SJSA1 (cell line): Measurements from ENCODE around the gene GRIK4. TPM values are rescaled to one million over a fixed set of nuclear protein-coding genes. Genes with fewer than 3 reads are reported as not detected.

ENCODE experiments used
- DNase-seq, 2 experiments: peaks; one replicate each; pipeline ENCODE4 v3.0.0-alpha.2; 2015 to 2020; ENCODE audit warnings: low spot score in 2 of 2, low read depth in 1 of 2
- H3K27ac ChIP-seq: fragments of 250-450 bp; sonication (Bioruptor Pico); 2 replicates; pipeline ENCODE4 v1.5.1; 2020; ENCODE audit warnings: mild to moderate bottlenecking, moderate library complexity
- H3K27me3 ChIP-seq: fragments of 250-450 bp; sonication (Bioruptor Pico); replicated peaks from 2 replicates; pipeline ENCODE4 v1.5.1; 2020; ENCODE audit warnings: mild to moderate bottlenecking, moderate library complexity
- H3K36me3 ChIP-seq: fragments of 250-450 bp; sonication (Bioruptor Pico); 2 replicates; pipeline ENCODE4 v1.5.1; 2020; ENCODE audit warnings: mild to moderate bottlenecking
- H3K4me1 ChIP-seq: fragments of 250-450 bp; sonication (Bioruptor Pico); replicated peaks from 2 replicates; pipeline ENCODE4 v1.6.1; 2021; ENCODE audit warnings: mild to moderate bottlenecking
- H3K4me3 ChIP-seq: fragments of 250-450 bp; sonication (Bioruptor Pico); 2 replicates; pipeline ENCODE4 v1.5.1; 2020; ENCODE audit warnings: mild to moderate bottlenecking
- H3K9me3 ChIP-seq: fragments of 250-450 bp; sonication (Bioruptor Pico); replicated peaks from 2 replicates; pipeline ENCODE4 v1.5.1; 2020; ENCODE audit warnings: mild to moderate bottlenecking
- total RNA-seq: library from RNA; depleted of rRNA; stranded (reverse); fragments of >200 nt; shearing (Covaris generic); gene quantifications from 2 replicates; pipeline ENCODE4 v1.2.3, GENCODE V29; 2014

GRIK4 gene
- total RNA-seq, 1 experiment from 2014 or later: not detected

DNA sequence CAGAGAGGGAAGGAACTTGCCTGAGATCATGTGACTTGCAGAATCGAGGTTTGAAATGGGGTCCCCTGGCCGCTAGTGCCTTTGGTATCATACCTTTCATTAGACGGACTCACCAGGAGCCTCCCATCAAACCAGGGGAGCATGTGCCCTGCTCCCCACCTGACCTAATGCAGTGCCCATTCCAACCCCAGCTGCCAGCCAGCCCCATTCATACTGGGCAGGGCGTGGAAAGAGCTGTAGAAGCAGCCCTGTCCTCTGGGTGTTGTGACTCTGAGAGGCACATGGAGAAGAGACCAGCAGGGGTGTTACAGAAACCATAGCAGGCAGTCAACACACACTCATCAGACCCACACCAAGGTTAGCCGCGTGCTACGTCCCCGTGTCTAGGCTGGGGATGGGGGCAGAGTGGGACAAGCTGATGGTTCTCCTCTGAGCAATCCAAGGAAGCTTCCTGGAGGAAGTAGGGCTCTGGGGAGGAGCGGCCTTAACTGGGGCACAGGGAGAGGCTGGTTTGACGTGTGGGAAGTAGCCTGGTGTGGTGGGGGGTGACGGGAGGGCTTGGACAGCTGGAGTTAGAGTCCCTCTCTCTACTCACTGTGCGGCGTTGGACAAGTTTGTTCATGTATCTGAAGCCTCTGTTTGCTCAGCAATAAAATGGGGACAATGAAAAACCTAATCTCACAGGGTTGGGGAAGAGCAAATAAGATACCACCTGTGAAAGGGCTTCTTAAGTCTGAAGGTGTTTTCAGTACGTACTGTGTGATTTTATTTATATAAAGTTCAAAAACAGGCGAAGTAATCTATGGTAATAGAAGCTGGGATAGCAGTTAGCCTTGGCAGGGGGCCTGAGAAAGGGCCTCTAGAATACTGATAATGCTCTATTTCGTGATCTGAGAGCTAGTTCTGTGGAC lies 14.0 kb downstream of the GRIK4 start:
- no peak for DNase-seq
- Histone ChIP-seq H3K9me3 (no peaks in the 10 kb centered on the region), H3K27ac (no peak overlapping the region), H3K4me3 (no peak overlapping the region), H3K27me3 (no peaks in the 10 kb centered on the region), H3K36me3 (no peaks in the 10 kb centered on the region), H3K4me1 (no peaks in the 10 kb centered on the region)

DNA sequence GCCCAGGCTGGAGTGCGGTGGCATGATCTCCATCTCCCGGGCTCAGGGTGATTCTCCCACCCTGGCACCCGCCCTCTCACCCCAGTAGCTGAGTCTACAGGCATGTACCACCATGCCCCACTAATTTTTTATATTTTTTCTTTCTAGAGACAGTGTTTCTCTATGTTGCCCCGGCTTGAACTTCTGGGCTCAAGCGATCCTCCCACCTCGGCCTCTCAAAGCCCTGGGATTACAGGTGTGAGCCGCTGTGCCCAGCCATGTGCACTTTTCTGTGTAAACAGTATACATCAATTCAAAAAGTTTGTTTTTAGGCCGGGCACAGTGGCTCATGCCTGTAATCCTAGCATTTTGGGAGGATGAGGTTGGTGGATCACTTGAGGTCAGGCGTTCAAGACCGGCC lies 14.7 kb downstream of the GRIK4 start:
- H3K27ac ChIP-seq: no peak overlapping the region
- no peaks in the 10 kb centered on the region for H3K27me3 ChIP-seq
- H3K9me3 ChIP-seq: no peaks in the 10 kb centered on the region
- H3K36me3 ChIP-seq: no peaks in the 10 kb centered on the region
- no peak overlapping the region for H3K4me3 ChIP-seq
- no peak for DNase-seq
- no peaks in the 10 kb centered on the region for H3K4me1 ChIP-seq

DNA sequence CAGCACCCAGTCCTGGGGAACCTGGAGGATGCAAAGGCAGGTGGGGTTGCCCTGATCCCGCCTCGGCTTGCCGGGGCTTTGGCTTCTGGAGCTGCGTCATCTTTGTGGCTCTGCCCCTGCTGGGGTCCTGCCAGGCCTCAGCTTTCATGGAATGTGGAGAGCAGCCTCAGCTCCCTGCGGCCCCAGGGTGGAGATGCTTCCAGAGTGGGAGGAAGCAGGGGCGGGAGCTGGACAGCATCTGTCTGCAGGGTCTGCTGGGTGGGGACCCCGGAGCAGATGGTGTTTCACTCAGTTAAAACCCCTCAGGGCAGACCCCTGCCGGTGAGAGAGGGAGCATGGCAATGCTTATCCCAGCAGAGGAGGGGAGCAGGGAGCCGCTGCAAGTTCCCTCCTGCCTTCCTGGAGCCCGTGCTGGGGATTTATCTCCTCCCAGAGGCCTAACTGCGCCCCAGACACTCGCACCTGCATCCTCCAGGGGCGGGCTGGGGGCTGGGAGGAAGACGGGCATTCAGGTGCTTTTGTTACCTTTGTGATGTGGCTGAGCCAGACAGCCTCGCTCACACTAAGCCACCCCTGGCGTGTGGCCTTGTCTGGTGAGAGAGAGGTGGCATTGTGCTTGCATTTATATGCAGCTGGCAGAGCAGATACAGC lies 15.7 kb downstream of the GRIK4 start:
- no peak for DNase-seq
- no peaks in the 10 kb centered on the region for H3K27me3 ChIP-seq
- no peaks in the 10 kb centered on the region for H3K4me1 ChIP-seq
- no peak overlapping the region for H3K4me3 ChIP-seq
- H3K27ac ChIP-seq: no peak overlapping the region
- no peaks in the 10 kb centered on the region for H3K36me3 ChIP-seq
- H3K9me3 ChIP-seq: no peaks in the 10 kb centered on the region

DNA sequence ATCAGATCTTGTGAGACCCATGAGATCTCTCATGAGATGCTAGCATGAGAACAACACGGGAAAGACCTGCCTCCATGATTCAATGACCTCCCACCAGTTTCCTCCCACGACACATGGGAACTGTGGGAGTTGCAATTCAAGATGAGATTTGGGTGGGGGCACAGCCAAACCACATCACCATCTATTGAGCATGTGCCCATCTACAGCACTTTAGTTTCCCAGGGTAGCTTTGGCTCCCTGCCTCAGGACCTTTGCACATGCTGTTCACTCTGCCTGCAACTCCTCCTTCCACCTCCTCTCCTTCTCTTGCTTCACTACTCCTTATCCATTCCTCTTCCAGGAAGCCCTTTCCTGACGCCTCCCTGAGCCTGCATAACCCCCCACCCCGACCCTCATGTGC lies 17.2 kb downstream of the GRIK4 start:
- no peak overlapping the region for H3K4me3 ChIP-seq
- no peaks in the 10 kb centered on the region for H3K9me3 ChIP-seq
- no peaks in the 10 kb centered on the region for H3K27me3 ChIP-seq
- no peaks in the 10 kb centered on the region for H3K4me1 ChIP-seq
- H3K27ac ChIP-seq: no peak overlapping the region
- H3K36me3 ChIP-seq: no peaks in the 10 kb centered on the region
- DNase-seq: no peak

DNA sequence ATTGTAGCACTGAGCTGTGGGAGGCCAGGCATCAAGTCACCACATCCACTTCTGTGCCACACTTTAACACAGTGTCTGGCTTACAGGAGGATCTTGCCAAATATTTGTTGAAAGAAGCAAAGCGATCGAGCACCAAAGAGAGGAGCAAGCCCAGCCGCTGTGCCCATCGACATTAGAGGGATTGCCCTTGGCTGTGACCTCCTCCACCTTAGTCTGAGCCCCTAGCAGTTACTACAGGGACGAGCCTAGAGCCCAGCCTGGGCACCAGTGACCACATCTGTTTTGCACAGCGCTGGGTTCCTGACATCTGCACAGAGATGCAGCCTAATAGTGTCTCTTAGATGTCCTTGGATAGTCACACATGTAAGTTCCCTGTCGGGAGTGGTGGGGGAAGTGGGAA lies 17.7 kb downstream of the GRIK4 start:
- no peaks in the 10 kb centered on the region for H3K27me3 ChIP-seq

DNA sequence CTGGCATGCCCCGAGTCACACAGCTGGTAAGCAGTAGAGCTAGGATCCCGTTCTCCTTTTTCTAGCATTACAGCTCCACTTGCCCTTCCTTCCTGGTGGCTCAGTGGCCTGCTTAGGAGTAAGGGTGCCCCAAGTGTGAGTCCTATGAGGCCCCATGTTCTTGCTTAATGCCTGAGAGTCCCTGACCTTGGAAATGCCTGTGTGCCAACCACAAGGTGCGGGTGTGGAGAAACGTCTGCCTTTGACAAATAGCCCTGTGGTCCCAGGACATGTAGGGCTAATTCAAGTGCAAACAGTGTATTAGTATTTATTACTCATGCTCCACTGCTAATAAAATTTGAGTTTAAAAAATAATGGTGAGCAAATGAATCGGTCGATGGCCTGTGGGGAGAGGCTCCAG lies 18.4 kb downstream of the GRIK4 start:
- H3K27me3 ChIP-seq: no peaks in the 10 kb centered on the region
- no peaks in the 10 kb centered on the region for H3K36me3 ChIP-seq
- H3K4me3 ChIP-seq: no peak overlapping the region
- H3K9me3 ChIP-seq: no peaks in the 10 kb centered on the region
- H3K4me1 ChIP-seq: no peaks in the 10 kb centered on the region
- H3K27ac ChIP-seq: no peak overlapping the region
- no peak for DNase-seq

More for the DNA sequence above, 17.7 kb downstream of the GRIK4 start:
- DNase-seq: no peak
- no peaks in the 10 kb centered on the region for H3K4me1 ChIP-seq
- no peaks in the 10 kb centered on the region for H3K9me3 ChIP-seq
- H3K4me3 ChIP-seq: no peak overlapping the region
- H3K27ac ChIP-seq: no peak overlapping the region
- H3K36me3 ChIP-seq: no peaks in the 10 kb centered on the region

DNA sequence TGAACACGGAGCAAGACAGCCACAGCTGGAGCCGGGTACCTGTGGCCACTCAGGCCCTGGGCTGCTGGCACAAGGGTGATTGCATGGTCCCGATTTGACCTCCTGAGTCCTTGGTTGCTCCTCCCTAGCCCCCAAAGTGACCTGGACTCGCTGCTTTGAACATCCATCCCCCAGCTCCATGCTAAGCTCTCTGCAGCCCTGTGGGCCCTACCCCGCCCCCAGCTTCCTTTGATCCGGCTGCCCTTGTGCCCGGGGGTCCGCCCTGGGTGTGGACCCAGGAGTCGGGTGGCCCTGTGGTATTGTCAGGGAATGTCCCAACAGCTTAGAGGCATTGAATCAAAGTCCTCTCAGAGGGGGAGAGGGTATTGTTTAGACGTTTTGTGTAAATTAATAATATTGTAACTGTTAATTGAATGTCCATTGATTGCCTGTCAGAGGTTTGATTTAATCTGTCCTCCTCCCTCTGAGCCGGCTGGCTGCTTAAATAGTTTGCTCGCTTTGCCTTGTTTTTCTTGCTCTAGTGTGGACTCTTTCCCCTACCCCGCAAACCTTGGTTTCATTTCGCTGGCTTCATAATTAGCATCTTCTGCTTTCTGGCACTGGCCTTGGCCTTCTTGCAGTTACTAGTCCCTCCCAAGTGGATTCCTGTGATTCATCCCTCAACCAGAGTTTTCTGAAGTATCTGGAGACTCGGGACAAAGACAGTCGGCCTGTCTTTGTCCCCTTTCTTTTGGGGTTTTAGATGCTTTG lies 20.7 kb downstream of the GRIK4 start:
- no peaks in the 10 kb centered on the region for H3K4me1 ChIP-seq
- H3K9me3 ChIP-seq: no peaks in the 10 kb centered on the region
- no peaks in the 10 kb centered on the region for H3K27me3 ChIP-seq
- no peak for DNase-seq
- no peak overlapping the region for H3K27ac ChIP-seq
- no peaks in the 10 kb centered on the region for H3K36me3 ChIP-seq
- no peak overlapping the region for H3K4me3 ChIP-seq

DNA sequence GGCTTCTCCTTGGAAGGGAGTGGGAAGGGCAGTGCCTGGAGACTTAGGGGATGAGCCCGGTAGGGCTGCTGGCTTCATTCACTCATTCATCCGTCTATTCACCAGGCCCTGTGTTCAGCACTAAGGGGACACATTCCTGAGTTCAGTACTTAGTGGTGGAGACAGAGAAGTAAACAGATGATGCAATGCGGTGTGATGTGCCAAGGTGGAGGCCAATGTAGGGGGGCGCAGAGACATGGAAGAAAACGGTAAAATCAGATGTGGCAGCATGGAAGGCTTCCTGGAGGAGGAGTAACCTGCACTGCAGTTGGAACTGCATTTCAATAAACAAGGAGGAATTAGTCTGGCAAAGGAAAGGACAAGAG lies 21.3 kb downstream of the GRIK4 start:
- Histone ChIP-seq H3K27me3 (no peaks in the 10 kb centered on the region), H3K4me1 (no peaks in the 10 kb centered on the region), H3K9me3 (no peaks in the 10 kb centered on the region), H3K27ac (no peak overlapping the region), H3K4me3 (no peak overlapping the region), H3K36me3 (no peaks in the 10 kb centered on the region)
- peak in 1 of 2 experiments; percentile 7 for DNase-seq

DNA sequence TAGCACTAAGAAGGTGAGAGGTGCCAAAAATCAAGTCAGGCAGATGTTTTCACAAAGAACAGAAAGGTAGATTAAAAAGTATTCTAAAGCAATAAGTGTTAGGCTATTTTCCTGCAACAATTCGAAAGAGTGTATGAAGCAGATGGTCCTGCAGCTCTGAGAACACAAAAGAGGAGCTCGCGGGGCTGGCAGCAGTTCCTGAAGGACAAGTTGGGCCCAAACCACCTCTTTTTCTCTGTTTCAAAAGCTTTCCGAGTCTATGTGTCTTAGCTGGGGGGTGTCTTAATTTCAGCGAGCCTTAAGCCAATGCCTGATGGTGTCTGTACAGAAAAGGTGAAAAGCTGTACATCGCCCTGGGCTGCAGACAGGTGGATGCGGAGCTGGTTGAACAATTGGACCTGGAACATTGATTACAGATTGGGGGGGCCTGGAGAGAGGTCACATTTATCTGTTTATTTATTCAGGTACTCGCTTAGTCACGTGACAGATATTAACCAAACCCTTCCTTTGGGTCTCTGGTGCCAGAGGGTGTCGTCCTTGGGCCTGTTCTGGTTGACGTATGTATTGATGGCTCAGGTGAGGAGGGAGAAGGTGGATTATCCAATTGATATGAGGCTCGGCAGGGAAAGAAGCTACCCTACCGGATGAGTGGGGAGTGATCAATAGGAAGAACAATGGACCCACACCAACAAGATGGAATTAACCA lies 24.7 kb downstream of the GRIK4 start:
- H3K27ac ChIP-seq: no peak overlapping the region

DNA sequence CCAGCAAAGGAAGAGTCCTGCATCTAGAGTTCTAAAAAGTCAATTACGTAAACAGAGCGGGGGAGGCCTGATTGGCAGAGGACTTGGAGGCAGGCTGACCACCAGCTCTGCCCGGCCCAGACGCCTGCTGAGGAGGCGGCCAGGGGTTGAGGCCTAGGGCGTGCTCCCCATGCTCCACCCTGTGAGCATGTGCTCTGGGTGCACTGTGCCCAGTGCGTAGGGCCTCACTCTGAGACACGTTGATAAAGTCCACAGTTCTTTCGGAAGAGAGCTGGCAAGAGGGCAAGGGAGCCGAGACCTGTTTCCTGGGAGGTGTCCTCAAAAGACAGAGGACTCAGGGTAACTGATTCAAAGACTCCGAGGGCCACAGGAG lies 25.2 kb downstream of the GRIK4 start:
- H3K27me3 ChIP-seq: no peaks in the 10 kb centered on the region
- no peaks in the 10 kb centered on the region for H3K4me1 ChIP-seq
- no peak for DNase-seq
- no peaks in the 10 kb centered on the region for H3K9me3 ChIP-seq
- no peak overlapping the region for H3K4me3 ChIP-seq
- H3K27ac ChIP-seq: no peak overlapping the region
- no peaks in the 10 kb centered on the region for H3K36me3 ChIP-seq

More for the DNA sequence above, 24.7 kb downstream of the GRIK4 start:
- H3K9me3 ChIP-seq: no peaks in the 10 kb centered on the region
- DNase-seq: no peak
- H3K27me3 ChIP-seq: no peaks in the 10 kb centered on the region
- H3K36me3 ChIP-seq: no peaks in the 10 kb centered on the region
- H3K4me3 ChIP-seq: no peak overlapping the region
- no peaks in the 10 kb centered on the region for H3K4me1 ChIP-seq

DNA sequence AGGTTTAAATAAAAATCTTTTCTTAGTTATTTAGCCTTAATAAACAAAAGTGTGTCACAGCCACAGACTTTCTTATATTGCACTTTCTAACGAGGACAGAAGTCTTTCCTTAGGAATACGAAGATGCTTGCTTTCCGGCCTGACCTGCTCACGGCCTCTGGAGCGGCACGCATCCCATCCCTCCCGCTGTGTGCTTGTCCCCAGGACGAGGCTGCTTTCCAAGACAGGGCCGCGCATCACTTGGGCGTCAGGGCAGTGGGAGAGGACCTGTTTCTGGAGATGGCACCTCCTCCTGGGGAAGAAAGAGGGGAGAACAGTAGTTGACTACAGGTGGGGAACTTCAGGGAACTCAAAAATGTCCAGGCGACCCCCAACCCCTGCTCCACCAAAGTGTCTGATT lies 26.4 kb downstream of the GRIK4 start:
- Histone ChIP-seq H3K27ac (no peak overlapping the region), H3K4me1 (no peaks in the 10 kb centered on the region), H3K27me3 (no peaks in the 10 kb centered on the region), H3K9me3 (no peaks in the 10 kb centered on the region), H3K4me3 (no peak overlapping the region), H3K36me3 (no peaks in the 10 kb centered on the region)
- no peak for DNase-seq

DNA sequence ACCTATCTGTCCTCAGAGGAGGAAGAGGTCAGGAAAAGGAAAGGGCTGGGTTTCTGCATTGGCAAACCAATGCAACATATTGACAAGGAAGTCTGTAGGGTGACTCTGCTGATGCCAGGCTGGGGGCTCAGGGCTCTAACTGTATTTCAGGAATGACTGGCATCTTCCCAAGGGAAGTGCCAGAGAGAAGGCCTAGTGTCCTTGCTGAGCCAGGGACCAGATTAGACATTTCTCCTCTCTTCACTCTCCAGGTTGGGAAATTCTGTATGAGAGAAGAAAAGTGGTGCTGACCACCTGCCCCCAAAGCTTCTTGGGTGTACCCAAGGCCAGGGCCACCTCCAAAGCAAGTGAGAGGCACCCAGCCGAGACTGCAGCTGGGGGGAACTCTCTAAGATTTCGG lies 27.2 kb downstream of the GRIK4 start:
- no peak overlapping the region for H3K27ac ChIP-seq
- H3K4me3 ChIP-seq: no peak overlapping the region
- no peak for DNase-seq
- H3K9me3 ChIP-seq: no peaks in the 10 kb centered on the region
- H3K4me1 ChIP-seq: no peaks in the 10 kb centered on the region
- H3K27me3 ChIP-seq: no peaks in the 10 kb centered on the region
- H3K36me3 ChIP-seq: no peaks in the 10 kb centered on the region

DNA sequence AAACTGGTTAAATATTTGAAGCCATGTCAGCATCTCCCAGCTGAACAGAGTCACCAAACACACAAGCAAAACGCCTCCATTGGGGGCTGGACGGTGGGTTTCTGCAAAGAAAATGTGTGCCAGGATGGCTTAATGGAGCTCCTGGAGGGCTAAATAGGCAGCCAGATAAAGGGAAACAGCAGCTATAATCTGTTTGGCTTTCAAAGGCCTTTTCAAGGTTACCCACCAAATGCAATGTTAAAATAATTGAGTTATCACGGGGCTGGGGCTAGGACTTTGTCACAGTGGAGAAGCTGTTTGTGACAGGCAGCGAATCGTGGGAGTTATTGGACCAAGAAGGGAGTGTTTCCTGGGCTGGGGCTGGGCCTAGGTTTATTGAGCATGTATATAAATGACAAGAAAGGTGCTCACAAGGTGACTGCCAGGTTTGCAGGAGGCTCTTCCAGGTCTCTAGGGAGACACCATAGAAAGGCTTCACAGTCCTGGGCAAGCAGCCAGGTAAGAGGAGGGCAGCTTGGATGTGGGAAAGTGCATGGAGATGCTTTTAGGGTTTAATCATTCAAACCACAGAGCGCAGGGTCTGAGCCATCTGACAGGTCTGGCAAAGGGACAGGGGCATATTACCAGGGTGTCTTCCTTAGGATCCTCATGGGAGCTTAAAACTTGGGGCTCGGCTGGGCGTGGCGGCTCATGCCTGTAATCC lies 28.3 kb downstream of the GRIK4 start:
- no peaks in the 10 kb centered on the region for H3K4me1 ChIP-seq
- no peak overlapping the region for H3K4me3 ChIP-seq
- H3K9me3 ChIP-seq: no peaks in the 10 kb centered on the region
- no peaks in the 10 kb centered on the region for H3K27me3 ChIP-seq
- no peak overlapping the region for H3K27ac ChIP-seq
- no peaks in the 10 kb centered on the region for H3K36me3 ChIP-seq
- DNase-seq: no peak
